ENCODE results near the gene HNRNPD.
"Not testable (repeated sequence)": the region's sequence is repeated elsewhere in the genome, so short reads cannot be mapped to it uniquely, and the experiment has no call there.

The HNRNPD gene

DNA sequence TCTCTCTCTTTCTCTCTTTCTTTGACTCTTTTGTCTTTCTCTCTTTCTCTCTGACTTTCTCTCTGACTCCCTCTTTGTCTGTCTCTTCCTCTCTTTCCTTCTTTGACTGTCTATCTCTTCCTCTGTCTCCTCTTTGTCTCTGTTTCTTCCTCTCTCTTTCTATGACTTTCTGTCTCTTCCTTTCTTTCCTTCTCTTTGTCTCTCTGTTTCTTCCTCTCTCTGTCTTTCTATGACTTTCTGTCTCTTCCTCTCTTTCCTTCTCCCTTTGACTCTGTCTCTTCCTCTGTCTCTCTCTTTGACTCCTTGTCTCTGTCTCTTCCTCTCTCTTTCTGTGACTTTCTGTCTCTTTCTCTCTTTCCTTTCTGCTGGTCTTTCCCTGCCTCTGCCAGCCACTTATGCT is 38.7 kb downstream of the HNRNPD start:
- no peaks in the 10 kb centered on the region for H3K27me3 ChIP-seq (replicated peaks; ENCODE audit: control insufficient read depth, insufficient read depth, low read length)
- TF ChIP-seq, protein P1, sequence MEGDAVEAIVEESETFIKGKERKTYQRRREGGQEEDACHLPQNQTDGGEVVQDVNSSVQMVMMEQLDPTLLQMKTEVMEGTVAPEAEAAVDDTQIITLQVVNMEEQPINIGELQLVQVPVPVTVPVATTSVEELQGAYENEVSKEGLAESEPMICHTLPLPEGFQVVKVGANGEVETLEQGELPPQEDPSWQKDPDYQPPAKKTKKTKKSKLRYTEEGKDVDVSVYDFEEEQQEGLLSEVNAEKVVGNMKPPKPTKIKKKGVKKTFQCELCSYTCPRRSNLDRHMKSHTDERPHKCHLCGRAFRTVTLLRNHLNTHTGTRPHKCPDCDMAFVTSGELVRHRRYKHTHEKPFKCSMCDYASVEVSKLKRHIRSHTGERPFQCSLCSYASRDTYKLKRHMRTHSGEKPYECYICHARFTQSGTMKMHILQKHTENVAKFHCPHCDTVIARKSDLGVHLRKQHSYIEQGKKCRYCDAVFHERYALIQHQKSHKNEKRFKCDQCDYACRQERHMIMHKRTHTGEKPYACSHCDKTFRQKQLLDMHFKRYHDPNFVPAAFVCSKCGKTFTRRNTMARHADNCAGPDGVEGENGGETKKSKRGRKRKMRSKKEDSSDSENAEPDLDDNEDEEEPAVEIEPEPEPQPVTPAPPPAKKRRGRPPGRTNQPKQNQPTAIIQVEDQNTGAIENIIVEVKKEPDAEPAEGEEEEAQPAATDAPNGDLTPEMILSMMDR (IDR thresholded peaks at IDR 0.05; ENCODE audit: insufficient read depth, low read length, poor library complexity, severe bottlenecking), result no peak
- H3K36me3 ChIP-seq (ENCODE audit: control insufficient read depth, insufficient read depth, low read length), result no peaks in the 10 kb centered on the region
- no peak for DNase-seq (ENCODE audit: extremely low read depth, insufficient read length)
- no peak overlapping the region for H3K4me3 ChIP-seq (replicated peaks; ENCODE audit: low read depth, low read length)

- not testable (repeated sequence) for H3K27me3 ChIP-seq (replicated peaks; ENCODE audit: control insufficient read depth, insufficient read depth, low read length); DNase-seq (ENCODE audit: extremely low read depth, insufficient read length); H3K4me3 ChIP-seq (replicated peaks; ENCODE audit: low read depth, low read length); H3K36me3 ChIP-seq (ENCODE audit: control insufficient read depth, insufficient read depth, low read length)
These were observed 40.1 kb downstream of the HNRNPD start for GRCh38 chr4:82333641-82334040.

DNA sequence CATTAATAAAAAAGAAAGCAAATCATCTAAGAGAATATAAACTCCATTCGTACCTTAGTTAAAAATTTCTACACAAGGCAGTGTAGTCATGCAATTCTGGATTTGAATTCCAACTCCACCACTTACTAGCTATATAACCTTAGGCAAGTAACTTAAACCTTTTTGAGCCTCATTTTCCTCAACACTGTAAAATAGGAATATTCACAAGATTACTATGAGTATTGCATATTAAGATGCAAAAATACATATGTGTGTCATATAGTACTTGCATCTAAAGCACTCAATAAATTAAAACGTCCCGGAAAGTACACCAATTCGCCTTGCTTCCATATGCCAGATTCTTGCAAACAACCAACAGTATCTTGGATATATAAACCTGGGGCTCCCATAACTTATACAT is 42.0 kb downstream of the HNRNPD start:
- TF ChIP-seq, protein P1 (IDR thresholded peaks at IDR 0.05; ENCODE audit: insufficient read depth, low read length, poor library complexity, severe bottlenecking), result no peak
- no peak for DNase-seq (ENCODE audit: extremely low read depth, insufficient read length)
- H3K27me3 ChIP-seq (replicated peaks; ENCODE audit: control insufficient read depth, insufficient read depth, low read length), result no peaks in the 10 kb centered on the region
- H3K36me3 ChIP-seq (ENCODE audit: control insufficient read depth, insufficient read depth, low read length), result no peaks in the 10 kb centered on the region
- H3K4me3 ChIP-seq (replicated peaks; ENCODE audit: low read depth, low read length), result no peak overlapping the region

DNA sequence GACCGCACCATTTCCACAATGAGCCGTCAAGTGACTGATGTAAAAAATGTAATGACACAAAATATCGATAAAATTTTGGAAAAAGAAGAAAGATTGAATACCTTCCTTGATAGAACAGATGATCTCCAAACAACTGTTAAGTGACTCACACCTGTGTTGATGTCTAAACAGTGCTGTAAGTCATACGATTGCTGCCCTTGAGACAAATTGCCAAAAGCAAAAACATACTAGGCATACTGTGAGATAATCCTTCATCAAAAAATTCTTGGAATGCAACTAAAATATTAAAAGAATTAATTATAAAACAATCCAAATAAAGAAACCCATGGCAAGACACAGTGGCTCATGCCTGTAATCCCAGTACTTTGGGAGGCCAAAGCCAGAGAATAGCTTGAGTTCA is 53.4 kb downstream of the HNRNPD start:
- Histone ChIP-seq H3K36me3 (ENCODE audit: control insufficient read depth, insufficient read depth, low read length) (no peaks in the 10 kb centered on the region), H3K27me3 (replicated peaks; ENCODE audit: control insufficient read depth, insufficient read depth, low read length) (no peaks in the 10 kb centered on the region), H3K4me3 (replicated peaks; ENCODE audit: low read depth, low read length) (no peak overlapping the region)
- DNase-seq (ENCODE audit: extremely low read depth, insufficient read length), result no peak
- TF ChIP-seq, protein P1 (IDR thresholded peaks at IDR 0.05; ENCODE audit: insufficient read depth, low read length, poor library complexity, severe bottlenecking), result no peak

DNA sequence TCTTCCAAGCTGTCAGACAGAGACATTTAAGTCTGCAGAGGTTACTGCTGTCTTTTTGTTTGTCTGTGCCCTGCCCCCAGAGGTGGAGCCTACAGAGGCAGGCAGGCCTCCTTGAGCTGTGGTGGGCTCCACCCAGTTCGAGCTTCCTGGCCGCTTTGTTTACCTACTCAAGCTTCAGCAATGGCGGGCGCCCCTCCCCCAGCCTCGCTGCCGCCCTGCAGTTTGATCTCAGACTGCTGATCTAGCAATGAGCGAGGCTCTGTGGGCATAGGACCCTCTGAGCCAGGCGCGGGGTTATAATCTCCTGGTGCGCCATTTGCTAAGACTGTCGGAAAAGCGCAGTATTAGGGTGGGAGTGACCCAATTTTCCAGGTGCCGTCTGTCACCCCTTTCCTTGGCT is 70.7 kb downstream of the HNRNPD start:
- not testable (repeated sequence) for H3K27me3 ChIP-seq (replicated peaks; ENCODE audit: control insufficient read depth, insufficient read depth, low read length); H3K36me3 ChIP-seq (ENCODE audit: control insufficient read depth, insufficient read depth, low read length); DNase-seq (ENCODE audit: extremely low read depth, insufficient read length); H3K4me3 ChIP-seq (replicated peaks; ENCODE audit: low read depth, low read length)
